Osteoblast (primary cell): ENCODE results near the gene MOCOS. TPM values are rescaled to one million over a fixed set of nuclear protein-coding genes. Genes with fewer than 3 reads are reported as not detected.

Experiments
- DNase-seq: peaks from one replicate; pipeline ENCODE4 v3.0.0; 2011; ENCODE audit warnings: low spot score, mixed read lengths; ENCODE audit not compliant: insufficient read length; ENCODE audit errors: missing footprints
- H2AFZ ChIP-seq: 2 replicates; pipeline ENCODE4 v1.6.0; 2011; ENCODE audit warnings: mild to moderate bottlenecking, low read length
- H3K27ac ChIP-seq: 2 replicates; pipeline ENCODE4 v1.5.1; 2011; ENCODE audit warnings: mild to moderate bottlenecking, low read depth, low read length, moderate library complexity
- H3K27me3 ChIP-seq: 2 replicates; pipeline ENCODE4 v1.6.0; 2012; ENCODE audit warnings: mild to moderate bottlenecking, control low read depth, inconsistent platforms, low read length, moderate library complexity; ENCODE audit not compliant: insufficient read depth
- H3K36me3 ChIP-seq: 2 replicates; pipeline ENCODE4 v1.5.1; 2011; ENCODE audit warnings: mild to moderate bottlenecking, low read length, control low read depth, moderate library complexity; ENCODE audit not compliant: insufficient read depth
- H3K4me1 ChIP-seq: 2 replicates; pipeline ENCODE4 v1.5.1; 2011; ENCODE audit warnings: mild to moderate bottlenecking, low read length, control low read depth, moderate library complexity; ENCODE audit not compliant: insufficient read depth
- H3K4me2 ChIP-seq: 2 replicates; pipeline ENCODE4 v1.6.0; 2011; ENCODE audit warnings: mild to moderate bottlenecking, low read length; ENCODE audit not compliant: insufficient read depth
- H3K4me3 ChIP-seq: fragments of 200-600 bp; sonication (generic); 3 replicates; pipeline ENCODE4 v1.5.1; 2012; ENCODE audit warnings: mild to moderate bottlenecking, low read length, inconsistent platforms; ENCODE audit not compliant: insufficient read depth
- H3K79me2 ChIP-seq: 2 replicates; pipeline ENCODE4 v1.6.0; 2012; ENCODE audit warnings: mild to moderate bottlenecking, low read length, control low read depth, inconsistent platforms; ENCODE audit not compliant: insufficient read depth
- H3K9me3 ChIP-seq: 2 replicates; pipeline ENCODE4 v1.5.1; 2011; ENCODE audit warnings: low read depth, low read length, control low read depth
- H4K20me1 ChIP-seq: 2 replicates; pipeline ENCODE4 v1.6.0; 2012; ENCODE audit warnings: mild to moderate bottlenecking, low read length, control low read depth; ENCODE audit not compliant: insufficient read depth
- CTCF ChIP-seq: IDR thresholded peaks from 2 replicates; pipeline ENCODE4 v1.5.1; 2011; ENCODE audit warnings: mild to moderate bottlenecking, low read depth, low read length, moderate library complexity; ENCODE audit errors: extremely low read depth
- total RNA-seq: library from RNA; depleted of rRNA; stranded (reverse); fragments of >200 nt; gene quantifications from 2 replicates; pipeline ENCODE4 v1.2.3, GENCODE V29; 2012

MOCOS gene
- total RNA-seq, 1 donor, result 19.9 TPM

- H2AFZ ChIP-seq, result no peak overlapping the region
- TF ChIP-seq CTCF, result no peak
- no peak overlapping the region for H3K4me3 ChIP-seq
- no peaks in the 10 kb centered on the region for H4K20me1 ChIP-seq
- DNase-seq, result no peak
- H3K4me1 ChIP-seq, result peaks cover 3% of the 10 kb centered on the region
- H3K9me3 ChIP-seq, result no peaks in the 10 kb centered on the region
- H3K36me3 ChIP-seq, result peaks cover 56% of the 10 kb centered on the region
- H3K27me3 ChIP-seq, result no peaks in the 10 kb centered on the region
- no peak overlapping the region for H3K4me2 ChIP-seq
- no peaks in the 10 kb centered on the region for H3K79me2 ChIP-seq
- H3K27ac ChIP-seq, result no peak overlapping the region
Observed at GRCh38 chr18:36169938-36170337, 17.4 kb upstream of the MOCOS start.

GRCh38 chr18:36175481-36175880, 11.8 kb upstream of the MOCOS start:
- peak overlapping the region; percentile 20 for H3K27ac ChIP-seq
- H2AFZ ChIP-seq, result no peak overlapping the region

GRCh38 chr18:36176177-36176584, 11.1 kb upstream of the MOCOS start:
- H4K20me1 ChIP-seq, result no peaks in the 10 kb centered on the region
- no peak for DNase-seq
- H3K27ac ChIP-seq, result peak overlapping the region; percentile 13

More at GRCh38 chr18:36175481-36175880, 11.8 kb upstream of the MOCOS start:
- H3K4me3 ChIP-seq, result no peak overlapping the region
- DNase-seq, result no peak
- H3K36me3 ChIP-seq, result peaks cover 47% of the 10 kb centered on the region
- H3K79me2 ChIP-seq, result no peaks in the 10 kb centered on the region
- H3K9me3 ChIP-seq, result no peaks in the 10 kb centered on the region
- H3K4me1 ChIP-seq, result peaks cover 10% of the 10 kb centered on the region
- no peak overlapping the region for H3K4me2 ChIP-seq
- H4K20me1 ChIP-seq, result no peaks in the 10 kb centered on the region
- no peak for TF ChIP-seq CTCF
- H3K27me3 ChIP-seq, result no peaks in the 10 kb centered on the region

GRCh38 chr18:36176711-36177110, 10.6 kb upstream of the MOCOS start:
- no peaks in the 10 kb centered on the region for H3K9me3 ChIP-seq
- no peak overlapping the region for H2AFZ ChIP-seq
- peaks cover 36% of the 10 kb centered on the region for H3K36me3 ChIP-seq
- H4K20me1 ChIP-seq, result no peaks in the 10 kb centered on the region
- no peak for DNase-seq
- no peak overlapping the region for H3K4me3 ChIP-seq
- no peaks in the 10 kb centered on the region for H3K79me2 ChIP-seq
- H3K27me3 ChIP-seq, result no peaks in the 10 kb centered on the region
- H3K4me2 ChIP-seq, result no peak overlapping the region
- no peak for TF ChIP-seq CTCF
- H3K27ac ChIP-seq, result peak overlapping the region; percentile 62
- H3K4me1 ChIP-seq, result peaks cover 10% of the 10 kb centered on the region

More at GRCh38 chr18:36176177-36176584, 11.1 kb upstream of the MOCOS start:
- peaks cover 10% of the 10 kb centered on the region for H3K4me1 ChIP-seq
- H3K4me3 ChIP-seq, result no peak overlapping the region
- no peak for TF ChIP-seq CTCF
- H3K4me2 ChIP-seq, result no peak overlapping the region
- H2AFZ ChIP-seq, result no peak overlapping the region
- H3K9me3 ChIP-seq, result no peaks in the 10 kb centered on the region
- H3K79me2 ChIP-seq, result no peaks in the 10 kb centered on the region
- peaks cover 41% of the 10 kb centered on the region for H3K36me3 ChIP-seq
- H3K27me3 ChIP-seq, result no peaks in the 10 kb centered on the region
